Left renal pelvis (tissue), 4 donors: ENCODE results near the gene TMEM43. TPM values are rescaled to one million over a fixed set of nuclear protein-coding genes. Genes with fewer than 3 reads are reported as not detected.
A peak's percentile ranks its signal among the peaks of the same experiment; 100 is the strongest.

Experiments used
- DNase-seq, 4 donors: peaks; one replicate each; pipeline ENCODE4 v3.0.0-alpha.2; 2013; ENCODE audit warnings: low read depth in 4 of 4, low spot score in 3 of 4
- polyA plus RNA-seq, 4 donors: library from polyadenylated mRNA; unstranded; fragments of 120-200 nt; gene quantifications; one replicate each; pipeline ENCODE4 v1.2.1, GENCODE V29; 2013; ENCODE audit not compliant: insufficient read length in 4 of 4

Gene TMEM43
- polyA plus RNA-seq, 4 donors = 51.0 to 113 (median 62.6) TPM

- no peak for DNase-seq
Observed at GRCh38 chr3:14174483-14174882, 49.6 kb downstream of the TMEM43 start.

DNA sequence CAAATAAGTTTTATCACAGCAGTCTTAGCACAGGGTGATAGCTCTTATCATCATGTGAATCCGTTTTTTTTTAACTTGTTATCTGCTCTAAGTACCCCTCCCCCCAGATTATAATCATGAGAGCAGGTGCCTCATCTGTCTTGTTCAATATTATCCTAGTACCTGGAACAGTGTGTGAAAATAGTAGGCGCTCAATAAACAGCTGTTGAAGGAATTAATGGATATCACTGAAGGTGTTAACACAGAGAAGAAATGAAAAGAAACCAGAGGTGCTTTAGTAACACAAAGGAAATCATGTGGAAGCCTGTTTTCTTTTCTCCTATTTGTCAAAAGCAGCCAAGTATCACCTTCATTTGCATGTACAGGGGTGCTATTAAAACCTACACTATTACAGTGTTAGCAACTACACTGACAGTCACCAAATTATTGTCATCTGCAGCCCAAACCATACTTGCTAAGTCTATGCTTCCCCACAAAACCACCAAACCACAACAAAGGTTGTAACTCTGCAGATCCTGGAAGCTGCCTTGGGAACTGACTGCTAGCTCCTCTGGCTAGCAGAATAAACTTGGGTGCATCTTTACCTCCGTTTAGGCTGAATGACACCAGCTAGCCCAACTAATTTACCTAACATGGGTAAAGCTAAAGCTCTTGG, 50.7 kb downstream of the TMEM43 start:
- DNase-seq = no peak

DNA sequence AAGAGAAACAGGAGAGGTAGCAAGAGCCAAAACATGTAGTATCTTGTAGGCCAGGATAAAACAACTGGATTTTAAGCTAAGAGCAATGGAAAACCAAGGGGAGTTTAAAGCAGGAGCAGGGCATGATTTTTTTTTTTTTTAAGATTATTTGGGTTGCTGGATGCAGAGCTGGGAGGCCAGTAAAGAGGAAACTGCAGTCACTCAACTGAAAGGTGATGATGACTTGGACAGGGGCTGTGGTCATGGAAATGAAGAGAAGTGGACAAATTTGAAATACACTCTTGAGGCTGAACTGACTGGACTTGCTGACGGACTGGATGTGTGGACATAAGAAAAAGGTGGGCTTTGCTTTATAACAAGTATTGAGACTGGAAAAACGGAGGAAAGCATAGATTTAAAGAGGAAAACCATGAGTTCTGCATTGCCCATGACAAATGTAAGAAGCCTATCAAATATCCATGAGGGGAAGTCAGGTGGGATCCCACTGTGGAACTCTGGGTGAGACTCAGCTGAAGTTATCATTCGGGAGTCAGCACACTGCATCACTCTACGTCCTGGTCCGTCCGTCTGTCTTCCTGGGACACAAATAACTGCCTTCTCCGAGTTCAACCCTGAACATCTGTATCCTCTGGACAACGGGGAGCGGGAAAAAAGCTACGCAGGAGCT, 52.9 kb downstream of the TMEM43 start:
- DNase-seq = peak in 1 of 4 donors; percentile 25

- DNase-seq = peak; percentile 95 to 97 (median 96)
Observed at GRCh38 chr3:14178247-14179113, 53.6 kb downstream of the TMEM43 start, which contains the start of the genes LSM3 and XPC. LSM3 (plus strand) TSS chr3:14178817; CDS start chr3:14178861, 44 bp downstream. XPC (minus strand) TSS chr3:14178601; CDS start chr3:14178568, 33 bp downstream.

GRCh38 chr3:14179114-14179465, 54.2 kb downstream of the TMEM43 start:
- no peak for DNase-seq

GRCh38 chr3:14179795-14180194, 54.9 kb downstream of the TMEM43 start:
- no peak for DNase-seq

DNA sequence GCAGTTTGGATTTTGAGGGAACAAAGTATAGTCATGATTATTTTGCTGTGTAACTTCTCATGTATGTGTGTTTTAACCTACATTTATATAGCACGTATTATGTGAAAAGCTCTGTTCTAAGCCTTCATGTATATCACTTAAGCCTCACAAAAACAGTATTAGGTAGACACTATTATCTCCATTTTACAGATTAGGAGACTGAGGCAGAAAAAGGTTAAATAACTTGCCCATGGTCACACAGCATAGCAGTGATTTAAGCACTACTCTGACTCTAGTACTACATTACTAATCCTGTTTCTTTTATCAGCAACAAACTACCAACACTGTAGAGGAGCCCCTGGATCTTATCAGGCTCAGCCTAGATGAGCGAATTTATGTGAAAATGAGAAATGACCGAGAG, 56.4 kb downstream of the TMEM43 start:
- no peak for DNase-seq

GRCh38 chr3:14183015-14183577, 58.2 kb downstream of the TMEM43 start:
- DNase-seq = no peak

DNA sequence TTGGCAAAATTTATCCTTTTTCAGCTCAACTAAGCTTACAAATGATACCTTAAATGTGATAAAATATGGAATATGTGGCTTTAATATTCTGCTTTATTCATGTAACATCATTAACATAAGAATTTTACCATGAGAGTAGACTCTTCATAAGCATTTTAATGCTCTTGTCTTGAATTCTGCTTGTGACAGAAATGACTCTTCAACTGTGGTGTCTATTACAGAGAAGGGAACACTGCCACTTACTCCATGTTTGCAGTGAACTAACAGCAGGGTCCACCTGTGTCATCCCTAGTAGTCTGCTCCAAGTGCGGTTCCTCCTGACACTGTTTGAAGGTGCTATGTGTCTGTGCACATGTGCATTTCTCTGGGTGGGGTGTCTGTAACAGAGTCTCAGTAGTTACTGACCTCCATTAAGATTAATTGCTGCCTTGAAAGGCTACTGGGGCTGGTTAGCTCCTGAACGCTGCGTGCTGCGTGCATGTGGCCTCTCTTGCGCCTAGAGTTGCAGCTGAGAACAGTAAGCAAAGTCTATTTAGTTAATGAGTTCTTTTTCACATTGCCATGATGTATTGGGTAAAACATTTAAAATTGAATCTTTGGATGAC, 62.1 kb downstream of the TMEM43 start:
- no peak for DNase-seq

GRCh38 chr3:14188041-14188754, 63.3 kb downstream of the TMEM43 start:
- DNase-seq = no peak

Other genes starting within 250 kb of the TMEM43 start
- gene WNT7A, start 245.0 kb upstream of the TMEM43 start, polyA plus RNA-seq = under 1 TPM in 2 of 4 donors, not detected in 2; 0.04 to 0.14 TPM
- 10 to 100 TPM; 13.6 to 19.7 (median 18.5) TPM for gene CHCHD4, start 182 bp upstream of the TMEM43 start, polyA plus RNA-seq
- 10 to 100 TPM; 38.3 to 52.9 (median 49.3) TPM for gene XPC, start 53.5 kb downstream of the TMEM43 start, polyA plus RNA-seq
- 10 to 100 TPM; 15.7 to 22.9 (median 16.8) TPM for gene LSM3, start 53.8 kb downstream of the TMEM43 start, polyA plus RNA-seq